Left lung (tissue), 10 donors: ENCODE measurements around the gene FGL2. TPM values are rescaled to one million over a fixed set of nuclear protein-coding genes. Genes with fewer than 3 reads are reported as not detected.

Source experiments
- ATAC-seq: fragments of 200-7000 bp; cut with Tn5 transposase; one replicate; pipeline ENCODE4 v1.9.1; 2020; ENCODE audit warnings: moderate library complexity
- DNase-seq, 4 donors: peaks; one replicate each; pipeline ENCODE4 v3.0.0-alpha.2; 2013 to 2020
- H3K27ac ChIP-seq, 2 donors: fragments of 200-600 bp; sonication (generic) in 1 of 2; one replicate each; pipeline versions ENCODE4 v1.5.0 to v1.8.0; 2020 to 2021
- H3K27me3 ChIP-seq, 2 donors: fragments of 200-600 bp; sonication (generic) in 1 of 2; one replicate each; pipeline versions ENCODE4 v1.5.0 to v1.8.0; 2020 to 2021
- H3K36me3 ChIP-seq, 2 donors: fragments of 200-600 bp; sonication (generic) in 1 of 2; one replicate each; pipeline versions ENCODE4 v1.5.0 to v1.8.0; 2020 to 2021
- H3K4me1 ChIP-seq, 2 donors: fragments of 200-600 bp; one replicate each; pipeline ENCODE4 v1.8.0; 2021
- H3K4me3 ChIP-seq, 2 donors: fragments of 200-600 bp; sonication (generic) in 1 of 2; one replicate each; pipeline versions ENCODE4 v1.5.0 to v1.8.0; 2020 to 2021; ENCODE audit warnings: mild to moderate bottlenecking in 1 of 2
- H3K9me3 ChIP-seq, 2 donors: fragments of 200-600 bp; sonication (generic) in 1 of 2; one replicate each; pipeline versions ENCODE4 v1.5.0 to v1.8.0; 2020 to 2021
- CTCF ChIP-seq, 2 donors: fragments of 200-600 bp; sonication (generic) in 1 of 2; IDR thresholded peaks; one replicate each; pipeline versions ENCODE4 v1.5.0 to v1.8.0; 2021; ENCODE audit warnings: antibody characterized with exemption in 2 of 2
- intact Hi-C, 2 donors: fragments of 100-400 bp; cut with DNase I; formaldehyde crosslinking; loops; one replicate each; pipeline versions ENCODE4 v1.11.2 to v1.14.2; 2022
- polyA plus RNA-seq, 6 donors: library from polyadenylated mRNA; unstranded; fragments of 120-200 nt; gene quantifications; one replicate each; pipeline ENCODE4 v1.2.1, GENCODE V29; 2013; ENCODE audit not compliant: insufficient read length in 6 of 6
- total RNA-seq, 2 donors: library from RNA; stranded (reverse); fragmentation: NEBNext Ultra II Directional; extraction: Animal tissue kit (Norgen Biotek cat#: 25700); gene quantifications; one replicate each; pipeline ENCODE4 v1.2.1, GENCODE V29; 2021
- donor health status: DM: no; HTN: yes; CAD: no.
- donor health status: DM: no; HTN: no; CAD: no.

FGL2 gene
- total and polyA plus RNA-seq, 8 donors: 6.0 to 29.1 (median 8.4) TPM

GRCh38 chr7:77216181-77216845 lies 16.7 kb upstream of the FGL2 start:
- Histone ChIP-seq H3K27ac (no peak overlapping the region), H3K4me3 (no peak overlapping the region), H3K9me3 (peaks cover 0 to 8% of the 10 kb centered on the region in 2 donors), H3K36me3 (no peaks in the 10 kb centered on the region), H3K4me1 (no peaks in the 10 kb centered on the region), H3K27me3 (no peaks in the 10 kb centered on the region)
- TF ChIP-seq CTCF (IDR thresholded peaks at IDR 0.05): no peak
- no peak for ATAC-seq
- intact Hi-C loops: no loop called here
- DNase-seq: no peak

GRCh38 chr7:77209479-77210139 lies 10.0 kb upstream of the FGL2 start:
- intact Hi-C loops: no loop called here
- peaks cover 0 to 19% of the 10 kb centered on the region in 2 donors for H3K9me3 ChIP-seq
- ATAC-seq (no peak), DNase-seq (no peak)
- no peaks in the 10 kb centered on the region for H3K36me3 ChIP-seq
- H3K4me1 ChIP-seq: no peaks in the 10 kb centered on the region
- H3K27me3 ChIP-seq: no peaks in the 10 kb centered on the region
- no peak overlapping the region for H3K27ac ChIP-seq
- no peak for TF ChIP-seq CTCF (IDR thresholded peaks at IDR 0.05)
- H3K4me3 ChIP-seq: no peak overlapping the region

GRCh38 chr7:77208416-77208815 lies 8.8 kb upstream of the FGL2 start:
- no peak for DNase-seq
- H3K9me3 ChIP-seq: peaks cover 0 to 19% of the 10 kb centered on the region in 2 donors
- no peak for TF ChIP-seq CTCF (IDR thresholded peaks at IDR 0.05)
- H3K4me3 ChIP-seq: no peak overlapping the region
- ATAC-seq: no peak
- H3K4me1 ChIP-seq: no peaks in the 10 kb centered on the region
- intact Hi-C loops: no loop called here
- H3K27me3 ChIP-seq: no peaks in the 10 kb centered on the region
- H3K27ac ChIP-seq: no peak overlapping the region
- no peaks in the 10 kb centered on the region for H3K36me3 ChIP-seq

GRCh38 chr7:77205706-77206105 lies 6.1 kb upstream of the FGL2 start:
- H3K9me3 ChIP-seq: peaks cover 0 to 19% of the 10 kb centered on the region in 2 donors
- H3K27me3 ChIP-seq: no peaks in the 10 kb centered on the region
- no peak overlapping the region for H3K27ac ChIP-seq
- ATAC-seq (no peak), DNase-seq (no peak)
- H3K36me3 ChIP-seq: no peaks in the 10 kb centered on the region
- H3K4me3 ChIP-seq: no peak overlapping the region
- no peak for TF ChIP-seq CTCF (IDR thresholded peaks at IDR 0.05)
- H3K4me1 ChIP-seq: peaks cover 0 to 3% of the 10 kb centered on the region in 2 donors
- intact Hi-C loops: no loop called here

GRCh38 chr7:77202481-77202976 lies 2.9 kb upstream of the FGL2 start:
- Histone ChIP-seq H3K27ac (no peak overlapping the region), H3K4me3 (no peak overlapping the region), H3K36me3 (no peaks in the 10 kb centered on the region), H3K4me1 (peaks cover 0 to 25% of the 10 kb centered on the region in 2 donors), H3K27me3 (no peaks in the 10 kb centered on the region), H3K9me3 (no peaks in the 10 kb centered on the region)
- DNase-seq (no peak), ATAC-seq (no peak)
- no peak for TF ChIP-seq CTCF (IDR thresholded peaks at IDR 0.05)
- intact Hi-C loops: no loop called here
